Measurements from ENCODE around the gene COL8A2. TPM values are rescaled to one million over a fixed set of nuclear protein-coding genes. Genes with fewer than 3 reads are reported as not detected.

Gene COL8A2
- total RNA-seq, 2 donors from 2014 or later, result 41.6 to 126 TPM

GRCh38 chr1:36170643-36171412, 45.8 kb upstream of the COL8A2 start:
- H3K36me3 ChIP-seq, result peaks cover 62% of the 10 kb centered on the region
- H3K4me3 ChIP-seq, result no peak overlapping the region
- DNase-seq (ENCODE audit: low spot score), result no peak
- no peak for ATAC-seq (ENCODE audit: insufficient number of reproducible peaks, low FRiP score, low read depth)
- H3K9me3 ChIP-seq, result no peaks in the 10 kb centered on the region
- TF ChIP-seq, protein P1, sequence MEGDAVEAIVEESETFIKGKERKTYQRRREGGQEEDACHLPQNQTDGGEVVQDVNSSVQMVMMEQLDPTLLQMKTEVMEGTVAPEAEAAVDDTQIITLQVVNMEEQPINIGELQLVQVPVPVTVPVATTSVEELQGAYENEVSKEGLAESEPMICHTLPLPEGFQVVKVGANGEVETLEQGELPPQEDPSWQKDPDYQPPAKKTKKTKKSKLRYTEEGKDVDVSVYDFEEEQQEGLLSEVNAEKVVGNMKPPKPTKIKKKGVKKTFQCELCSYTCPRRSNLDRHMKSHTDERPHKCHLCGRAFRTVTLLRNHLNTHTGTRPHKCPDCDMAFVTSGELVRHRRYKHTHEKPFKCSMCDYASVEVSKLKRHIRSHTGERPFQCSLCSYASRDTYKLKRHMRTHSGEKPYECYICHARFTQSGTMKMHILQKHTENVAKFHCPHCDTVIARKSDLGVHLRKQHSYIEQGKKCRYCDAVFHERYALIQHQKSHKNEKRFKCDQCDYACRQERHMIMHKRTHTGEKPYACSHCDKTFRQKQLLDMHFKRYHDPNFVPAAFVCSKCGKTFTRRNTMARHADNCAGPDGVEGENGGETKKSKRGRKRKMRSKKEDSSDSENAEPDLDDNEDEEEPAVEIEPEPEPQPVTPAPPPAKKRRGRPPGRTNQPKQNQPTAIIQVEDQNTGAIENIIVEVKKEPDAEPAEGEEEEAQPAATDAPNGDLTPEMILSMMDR (IDR thresholded peaks at IDR 0.05), result no peak
- peaks cover 19 to 59% of the 10 kb centered on the region in 2 donors for H3K4me1 ChIP-seq (ENCODE audit: control insufficient read depth in 1 of 2, low read depth in 2 of 2)
- H3K27ac ChIP-seq, result peak overlapping the region; percentile 7 to 14
- no peaks in the 10 kb centered on the region for H3K27me3 ChIP-seq (replicated peaks; ENCODE audit: insufficient read depth)

DNA sequence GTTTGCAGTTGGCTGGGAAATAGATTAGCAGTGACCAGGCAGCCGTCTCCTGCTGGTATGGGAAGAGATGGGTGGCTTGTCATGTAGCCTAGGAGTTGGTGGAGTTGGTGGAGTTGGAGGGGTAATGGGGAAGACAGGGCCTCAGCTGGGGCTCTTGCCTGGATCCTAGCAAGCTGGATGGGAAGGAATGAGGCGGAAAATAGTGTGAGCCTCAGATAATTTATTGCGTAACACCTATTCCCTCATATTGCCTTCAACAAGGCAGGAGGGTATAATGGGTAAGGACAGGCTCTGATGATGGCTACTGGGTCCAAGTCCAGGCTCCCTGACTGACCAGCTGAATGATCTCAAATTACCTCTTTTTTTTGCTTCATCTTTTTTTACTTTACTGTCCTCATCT, 43.5 kb upstream of the COL8A2 start:
- H3K36me3 ChIP-seq, result peaks cover 41% of the 10 kb centered on the region
- ATAC-seq (ENCODE audit: insufficient number of reproducible peaks, low FRiP score, low read depth) (no peak), DNase-seq (ENCODE audit: low spot score) (no peak)
- H3K4me3 ChIP-seq, result no peak overlapping the region
- H3K9me3 ChIP-seq, result no peaks in the 10 kb centered on the region
- TF ChIP-seq, protein P1 (IDR thresholded peaks at IDR 0.05), result no peak
- H3K4me1 ChIP-seq (ENCODE audit: control insufficient read depth in 1 of 2, low read depth in 2 of 2), result peaks cover 10 to 54% of the 10 kb centered on the region in 2 donors
- no peaks in the 10 kb centered on the region for H3K27me3 ChIP-seq (replicated peaks; ENCODE audit: insufficient read depth)
- H3K27ac ChIP-seq, result no peak overlapping the region

DNA sequence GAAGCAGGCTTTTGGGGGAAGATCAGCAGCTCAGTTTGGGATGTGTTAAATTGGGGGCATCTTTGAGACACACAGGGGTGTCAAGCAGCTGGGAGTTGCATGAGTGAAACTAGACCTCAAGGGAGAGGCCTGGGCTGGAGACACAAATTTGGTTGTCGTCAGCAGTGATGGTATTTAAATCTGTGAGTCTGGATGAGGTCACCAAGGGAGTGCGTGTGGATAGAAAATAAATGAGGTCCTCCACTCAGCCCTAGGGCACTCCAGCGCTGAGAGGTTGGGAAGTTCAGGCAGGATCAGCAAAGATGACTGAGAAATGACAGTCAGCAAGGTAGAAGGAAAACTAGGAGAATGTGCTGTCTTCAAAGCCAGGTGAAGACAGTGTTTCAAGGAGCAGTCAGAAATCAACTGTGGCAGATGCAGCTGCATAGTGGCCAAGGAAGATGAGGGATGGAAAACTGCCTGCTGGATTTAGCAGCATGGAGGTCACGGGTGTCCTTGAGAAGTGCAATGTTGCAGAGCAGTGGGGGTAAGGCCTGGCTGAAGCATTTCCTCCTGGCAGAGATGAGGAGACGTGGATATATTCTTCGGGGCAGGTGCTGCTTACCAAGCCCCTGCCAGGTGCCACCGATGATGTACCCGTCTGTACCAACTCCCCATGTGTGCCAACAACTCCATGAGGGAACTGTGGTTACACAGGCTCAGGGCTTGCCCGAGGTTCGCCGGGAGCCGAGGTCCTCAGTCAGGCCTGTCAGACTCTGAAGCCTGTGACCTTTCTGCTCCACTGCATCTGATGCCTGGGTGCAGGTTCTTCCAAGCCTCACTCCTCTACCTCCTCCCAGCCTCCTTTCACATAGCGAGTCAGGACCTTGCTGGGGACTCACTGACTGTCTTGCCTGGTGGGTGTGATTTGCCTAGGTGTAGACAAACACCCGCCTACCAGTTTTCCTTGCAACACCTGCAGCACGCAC, 42.2 kb upstream of the COL8A2 start:
- H3K36me3 ChIP-seq, result peaks cover 29% of the 10 kb centered on the region
- TF ChIP-seq, protein P1 (IDR thresholded peaks at IDR 0.05), result no peak
- no peak overlapping the region for H3K4me3 ChIP-seq
- DNase-seq (ENCODE audit: low spot score) (no peak), ATAC-seq (ENCODE audit: insufficient number of reproducible peaks, low FRiP score, low read depth) (no peak)
- peaks cover 19 to 67% of the 10 kb centered on the region in 2 donors for H3K4me1 ChIP-seq (ENCODE audit: control insufficient read depth in 1 of 2, low read depth in 2 of 2)
- no peaks in the 10 kb centered on the region for H3K9me3 ChIP-seq
- no peaks in the 10 kb centered on the region for H3K27me3 ChIP-seq (replicated peaks; ENCODE audit: insufficient read depth)
- peak overlapping the region; percentile 37 to 52 for H3K27ac ChIP-seq

GRCh38 chr1:36166136-36166535, 41.1 kb upstream of the COL8A2 start:
- Histone ChIP-seq H3K4me3 (no peak overlapping the region), H3K27ac (peak overlapping the region; percentile 37 to 52), H3K4me1 (ENCODE audit: control insufficient read depth in 1 of 2, low read depth in 2 of 2) (peaks cover 26 to 78% of the 10 kb centered on the region in 2 donors), H3K9me3 (no peaks in the 10 kb centered on the region), H3K36me3 (peaks cover 18% of the 10 kb centered on the region), H3K27me3 (replicated peaks; ENCODE audit: insufficient read depth) (no peaks in the 10 kb centered on the region)
- DNase-seq (ENCODE audit: low spot score) (no peak), ATAC-seq (ENCODE audit: insufficient number of reproducible peaks, low FRiP score, low read depth) (no peak)
- TF ChIP-seq, protein P1 (IDR thresholded peaks at IDR 0.05), result no peak

GRCh38 chr1:36165145-36165544, 40.1 kb upstream of the COL8A2 start:
- Histone ChIP-seq H3K27ac (peak overlapping the region in 1 of 2 donors; percentile 52), H3K9me3 (no peaks in the 10 kb centered on the region), H3K36me3 (peaks cover 9% of the 10 kb centered on the region), H3K4me1 (ENCODE audit: control insufficient read depth in 1 of 2, low read depth in 2 of 2) (peaks cover 32 to 83% of the 10 kb centered on the region in 2 donors), H3K4me3 (no peak overlapping the region), H3K27me3 (replicated peaks; ENCODE audit: insufficient read depth) (no peaks in the 10 kb centered on the region)
- ATAC-seq (ENCODE audit: insufficient number of reproducible peaks, low FRiP score, low read depth), result no peak
- DNase-seq (ENCODE audit: low spot score), result no peak
- TF ChIP-seq, protein P1 (IDR thresholded peaks at IDR 0.05), result no peak
